HCT116 (cell line): ENCODE results near the gene ZNF396.

ENCODE experiments used
- CEBPB ChIP-seq: IDR thresholded peaks from 2 replicates; pipeline ENCODE4 v1.6.1; 2012; ENCODE audit warnings: low read depth
- CTCF ChIP-seq, 3 experiments: fragments of 200-600 bp in 1 of 3; sonication (generic) in 1 of 3; IDR thresholded peaks in 2 of 3; conservative IDR thresholded peaks in 1 of 3; 2 replicates each; pipeline ENCODE4 v1.5.1; 2012 to 2017; ENCODE audit warnings: low read depth in 2 of 3, low read length in 2 of 3, antibody characterized with exemption in 1 of 3, borderline replicate concordance in 1 of 3, control low read depth in 1 of 3, mild to moderate bottlenecking in 1 of 3, mixed read lengths in 1 of 3, mixed run types in 1 of 3, moderate library complexity in 1 of 3; ENCODE audit not compliant: insufficient read depth in 1 of 3
- POLR2A ChIP-seq: IDR thresholded peaks from 2 replicates; pipeline ENCODE4 v1.7.0; 2011; ENCODE audit warnings: borderline replicate concordance; ENCODE audit not compliant: insufficient read depth, insufficient read length; ENCODE audit errors: extremely low read depth
- POLR2AphosphoS5 ChIP-seq: IDR thresholded peaks from 2 replicates; pipeline ENCODE4 v1.6.1; 2011; ENCODE audit warnings: mild to moderate bottlenecking, low read depth, low read length, moderate library complexity
- RAD21 ChIP-seq: IDR thresholded peaks from 2 replicates; pipeline ENCODE4 v1.6.1; 2012; ENCODE audit warnings: low read depth, mild to moderate bottlenecking
- REST ChIP-seq: IDR thresholded peaks from 2 replicates; pipeline ENCODE4 v1.6.1; 2012; ENCODE audit warnings: low read depth
- TCF7L2 ChIP-seq: IDR thresholded peaks from 2 replicates; pipeline ENCODE4 v1.7.0; 2011; ENCODE audit warnings: borderline replicate concordance, inconsistent platforms; ENCODE audit not compliant: insufficient read depth, insufficient read length; ENCODE audit errors: extremely low read depth
- ZNF274 ChIP-seq: fragments of 200-500 bp; sonication (Bioruptor generic); IDR thresholded peaks from 2 replicates; pipeline ENCODE4 v1.6.1; 2014; ENCODE audit warnings: mild to moderate bottlenecking, low read depth, low read length, inconsistent platforms

DNA sequence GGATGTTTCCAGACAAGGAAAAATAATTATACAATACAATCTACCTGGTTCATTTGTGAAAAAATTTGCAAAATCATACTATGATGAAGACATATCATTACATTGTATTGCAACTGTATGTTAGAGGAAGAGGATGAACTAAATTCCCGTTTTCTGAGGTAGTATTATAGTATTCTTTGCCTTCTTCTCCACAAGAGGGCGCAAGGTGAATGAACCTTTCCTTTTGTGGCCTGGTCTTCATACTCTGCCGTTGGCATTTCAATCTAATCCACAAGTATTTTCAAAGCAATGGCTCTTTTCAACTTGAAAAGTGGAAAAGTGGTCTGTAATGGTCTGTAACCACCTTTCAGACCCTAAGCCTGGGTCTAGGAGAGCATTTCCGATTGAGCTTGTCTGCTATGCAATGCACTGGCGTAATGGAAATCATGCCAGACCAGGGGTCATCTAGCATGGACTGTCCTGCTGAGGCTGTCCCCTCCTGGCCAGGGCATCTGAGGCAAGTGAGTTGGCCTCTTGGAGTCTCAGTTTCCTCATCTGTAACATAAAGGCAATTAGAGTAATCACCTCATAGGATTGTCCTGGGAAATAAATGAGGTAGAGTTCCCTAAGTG lies 30.8 kb upstream of the ZNF396 start:
- peak; percentile 63 to 80 (median 66); a peak in 5 of 6 replicates for TF ChIP-seq CTCF (IDR thresholded peaks at IDR 0.05 in 2 of 3, conservative IDR thresholded peaks at IDR 0.05 in 1 of 3; ENCODE audit: borderline replicate concordance in 1 of 3, insufficient read depth in 1 of 3, low read depth in 2 of 3, low read length in 2 of 3)
- no peak for TF ChIP-seq POLR2AphosphoS5
- TF ChIP-seq CEBPB, result no peak
- TF ChIP-seq REST, result no peak
- peak; percentile 91 for TF ChIP-seq RAD21
- TF ChIP-seq TCF7L2, result no peak
- TF ChIP-seq POLR2A, result no peak
- no peak for TF ChIP-seq ZNF274
